MCF 10A (cell line): ENCODE measurements around the gene RAB3GAP2. TPM values are rescaled to one million over a fixed set of nuclear protein-coding genes. Genes with fewer than 3 reads are reported as not detected.

ENCODE experiments used
- BruUV-seq: library from RNA; stranded (reverse); fragments of 400-500 nt; replicated peaks from 2 replicates; lab custom pipeline; 2021; lab: Mats Ljungman, UMichigan
- CTCF ChIA-PET: fragments of 300-600 bp; sonication (Branson Sonifier 250); formaldehyde crosslinking; extraction: SDS; loops from one replicate; lab custom pipeline; 2021; ENCODE audit warnings: antibody characterized with exemption, inconsistent platforms; lab: Yijun Ruan, JAX
- POLR2A ChIA-PET: fragments of 300-600, 350-650 bp; sonication (Branson Sonifier 250); formaldehyde crosslinking; extraction: SDS; loops from one replicate; lab custom pipeline; 2020; ENCODE audit warnings: antibody characterized with exemption, inconsistent platforms; lab: Yijun Ruan, JAX
- DNase-seq: peaks from one replicate; pipeline ENCODE4 v3.0.0-alpha.2; 2018; ENCODE audit not compliant: unreplicated experiment
- H3K27ac Mint-ChIP-seq: one replicate; pipeline ENCODE4 v1.8.0; 2022; ENCODE audit warnings: mild to moderate bottlenecking, low read depth, mixed read lengths; ENCODE audit not compliant: unreplicated experiment
- H3K27me3 Mint-ChIP-seq: one replicate; pipeline ENCODE4 v1.8.0; 2022; ENCODE audit warnings: mixed read lengths; ENCODE audit not compliant: insufficient read depth, unreplicated experiment
- H3K36me3 Mint-ChIP-seq: one replicate; pipeline ENCODE4 v1.8.0; 2022; ENCODE audit warnings: mild to moderate bottlenecking, moderate library complexity, mixed read lengths; ENCODE audit not compliant: insufficient read depth, unreplicated experiment
- H3K4me1 Mint-ChIP-seq: one replicate; pipeline ENCODE4 v1.8.0; 2022; ENCODE audit warnings: mixed read lengths; ENCODE audit not compliant: insufficient read depth, unreplicated experiment
- H3K4me3 Mint-ChIP-seq: one replicate; pipeline ENCODE4 v1.8.0; 2022; ENCODE audit warnings: mild to moderate bottlenecking, moderate library complexity, mixed read lengths; ENCODE audit not compliant: unreplicated experiment
- H3K9me3 Mint-ChIP-seq: one replicate; pipeline ENCODE4 v1.8.0; 2022; ENCODE audit warnings: mixed read lengths; ENCODE audit not compliant: unreplicated experiment
- intact Hi-C: fragments of 100-400 bp; cut with micrococcal nuclease; formaldehyde crosslinking; loops from 2 replicates; pipeline ENCODE4 v1.14.1; 2022
- total RNA-seq: library from RNA; stranded (reverse); gene quantifications from 2 replicates; pipeline ENCODE4 v1.2.3, GENCODE V29; 2022
- TF ChIP-seq, protein P1 (sequence below): fragments of 200-600 bp; IDR thresholded peaks from one replicate; pipeline ENCODE4 v1.8.0; 2022; ENCODE audit warnings: antibody characterized with exemption, mild to moderate bottlenecking; ENCODE audit not compliant: unreplicated experiment

Gene RAB3GAP2
- total RNA-seq, 1 experiment from 2014 or later = 93.3 TPM

DNA sequence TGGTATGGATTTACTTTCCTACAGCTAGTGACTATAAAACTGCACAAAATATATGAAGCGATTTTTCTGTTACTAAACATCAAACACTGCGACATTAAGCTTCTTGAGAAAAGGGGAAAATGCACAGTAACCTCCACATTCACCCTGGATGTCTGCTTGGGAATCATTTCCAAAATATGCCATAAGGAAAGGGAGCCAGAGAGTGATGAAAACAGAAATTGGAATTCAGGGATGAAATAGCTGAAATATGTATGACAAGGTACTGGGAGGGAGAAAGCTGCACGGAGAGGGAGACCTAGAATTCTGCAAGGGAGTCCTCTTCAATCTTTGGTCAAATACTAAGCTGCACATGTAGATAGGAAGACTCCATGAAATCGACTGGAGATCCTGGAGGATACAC is 31.6 kb upstream of the RAB3GAP2 start:
- CTCF ChIA-PET = interaction anchor here (0.6 to 4.9 kb wide), 11 partner anchors 18 to 472 kb away, joined by 3 to 34 read pairs (median 3); no protein-coding TSS in a partner anchor
- peaks cover 13% of the 10 kb centered on the region for H3K4me1 Mint-ChIP-seq
- intact Hi-C loops = no loop called here

DNA sequence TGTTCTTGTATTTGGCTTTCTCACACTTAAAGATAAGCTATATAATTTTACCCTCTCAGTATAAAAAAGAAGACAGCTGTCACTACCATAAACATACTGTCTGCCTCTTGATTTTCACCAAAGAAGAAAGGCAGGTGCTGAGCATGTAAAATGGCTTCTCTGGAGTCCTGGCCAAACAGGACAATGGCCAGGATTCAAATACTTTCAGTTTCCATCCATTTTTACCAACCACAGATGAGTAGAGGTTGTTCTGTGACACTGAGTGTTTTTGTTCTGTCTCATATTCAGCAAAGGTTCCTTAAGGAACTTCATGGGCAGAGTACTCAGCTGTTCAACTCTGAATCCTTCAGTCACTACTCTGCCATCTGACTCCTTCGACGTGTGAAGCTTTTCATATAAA is 29.4 kb upstream of the RAB3GAP2 start:
- H3K4me3 Mint-ChIP-seq = no peak overlapping the region
- H3K27me3 Mint-ChIP-seq = no peaks in the 10 kb centered on the region
- no TSS peak for BruUV-seq
- DNase-seq = no peak
- peaks cover 7% of the 10 kb centered on the region for H3K9me3 Mint-ChIP-seq
- ChIA-PET POLR2A (interaction anchor here (0.6 to 7.8 kb wide), 9 partner anchors 9 to 442 kb away, joined by 3 to 71 read pairs (median 5); no protein-coding TSS in a partner anchor), CTCF (interaction anchor here (0.6 to 9.6 kb wide), 16 partner anchors 8 to 474 kb away, joined by 3 to 92 read pairs (median 4); no protein-coding TSS in a partner anchor)
- intact Hi-C loops = loop anchor here (2.0 kb wide), 1 partner anchor 35 kb away; no protein-coding TSS in a partner anchor
- peaks cover 13% of the 10 kb centered on the region for H3K4me1 Mint-ChIP-seq
- TF ChIP-seq, protein P1, sequence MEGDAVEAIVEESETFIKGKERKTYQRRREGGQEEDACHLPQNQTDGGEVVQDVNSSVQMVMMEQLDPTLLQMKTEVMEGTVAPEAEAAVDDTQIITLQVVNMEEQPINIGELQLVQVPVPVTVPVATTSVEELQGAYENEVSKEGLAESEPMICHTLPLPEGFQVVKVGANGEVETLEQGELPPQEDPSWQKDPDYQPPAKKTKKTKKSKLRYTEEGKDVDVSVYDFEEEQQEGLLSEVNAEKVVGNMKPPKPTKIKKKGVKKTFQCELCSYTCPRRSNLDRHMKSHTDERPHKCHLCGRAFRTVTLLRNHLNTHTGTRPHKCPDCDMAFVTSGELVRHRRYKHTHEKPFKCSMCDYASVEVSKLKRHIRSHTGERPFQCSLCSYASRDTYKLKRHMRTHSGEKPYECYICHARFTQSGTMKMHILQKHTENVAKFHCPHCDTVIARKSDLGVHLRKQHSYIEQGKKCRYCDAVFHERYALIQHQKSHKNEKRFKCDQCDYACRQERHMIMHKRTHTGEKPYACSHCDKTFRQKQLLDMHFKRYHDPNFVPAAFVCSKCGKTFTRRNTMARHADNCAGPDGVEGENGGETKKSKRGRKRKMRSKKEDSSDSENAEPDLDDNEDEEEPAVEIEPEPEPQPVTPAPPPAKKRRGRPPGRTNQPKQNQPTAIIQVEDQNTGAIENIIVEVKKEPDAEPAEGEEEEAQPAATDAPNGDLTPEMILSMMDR = no peak
- H3K36me3 Mint-ChIP-seq = no peaks in the 10 kb centered on the region
- no peak overlapping the region for H3K27ac Mint-ChIP-seq

More for the DNA sequence above, 31.6 kb upstream of the RAB3GAP2 start:
- H3K36me3 Mint-ChIP-seq = no peaks in the 10 kb centered on the region
- peaks cover 8% of the 10 kb centered on the region for H3K9me3 Mint-ChIP-seq
- POLR2A ChIA-PET = interaction anchor here (0.6 to 1.6 kb wide), 7 partner anchors 11 to 405 kb away, joined by 3 to 10 read pairs (median 3); partner anchors contain the start of genes BPNT1 and RAB3GAP2
- H3K4me3 Mint-ChIP-seq = no peak overlapping the region
- no peak for DNase-seq
- H3K27ac Mint-ChIP-seq = no peak overlapping the region
- BruUV-seq = no TSS peak
- no peaks in the 10 kb centered on the region for H3K27me3 Mint-ChIP-seq
- TF ChIP-seq, protein P1 = no peak

DNA sequence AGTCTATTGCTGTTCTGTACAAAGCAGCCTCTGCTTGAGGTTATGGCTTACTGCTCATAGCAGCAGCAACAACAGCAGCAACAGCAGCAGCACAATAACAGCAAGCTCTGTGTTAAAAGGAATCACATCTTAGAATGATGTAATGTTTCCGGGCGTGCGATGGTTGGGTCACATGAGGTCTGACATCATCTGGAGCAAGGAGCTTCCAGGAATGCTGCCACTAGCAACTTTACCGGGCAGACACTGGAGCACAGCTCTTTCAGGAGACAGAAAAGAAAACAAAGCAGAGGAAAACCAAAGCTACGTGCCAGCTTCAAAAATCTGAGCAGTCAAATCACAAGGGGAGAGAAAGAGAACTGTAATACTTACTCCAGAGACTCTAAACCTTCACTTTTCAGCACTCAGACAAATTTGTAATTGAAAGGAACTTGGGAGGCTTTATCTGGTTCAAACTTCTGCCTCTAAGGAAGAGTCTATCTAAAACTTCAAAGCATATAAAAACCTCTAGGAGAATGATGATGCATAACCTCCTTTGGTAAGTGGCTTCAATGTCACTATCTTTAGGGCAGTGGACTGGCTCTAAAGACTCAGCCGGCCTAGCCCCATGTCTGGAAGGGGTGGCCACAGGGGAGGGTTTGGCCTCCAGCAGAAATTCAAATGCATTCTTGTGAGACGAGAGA is 28.3 kb upstream of the RAB3GAP2 start:
- DNase-seq = peak; percentile 91
- Mint-ChIP-seq H3K4me1 (peaks cover 13% of the 10 kb centered on the region), H3K4me3 (peak overlapping the region; percentile 25), H3K36me3 (no peaks in the 10 kb centered on the region), H3K9me3 (no peaks in the 10 kb centered on the region), H3K27me3 (no peaks in the 10 kb centered on the region), H3K27ac (peak overlapping the region; percentile 85)
- ChIA-PET CTCF (interaction anchor here (0.6 to 9.6 kb wide), 16 partner anchors 14 to 650 kb away, joined by 3 to 92 read pairs (median 5); partner anchors contain the start of gene MARK1), POLR2A (interaction anchor here (0.6 to 7.8 kb wide), 26 partner anchors 10 to 449 kb away, joined by 3 to 71 read pairs (median 4); no protein-coding TSS in a partner anchor)
- TF ChIP-seq, protein P1 = no peak
- BruUV-seq = TSS peak; percentile 97
- intact Hi-C loops = loop anchor here (1.0 to 2.0 kb wide), 4 partner anchors 36 to 433 kb away; partner anchors contain the start of gene MARK1

DNA sequence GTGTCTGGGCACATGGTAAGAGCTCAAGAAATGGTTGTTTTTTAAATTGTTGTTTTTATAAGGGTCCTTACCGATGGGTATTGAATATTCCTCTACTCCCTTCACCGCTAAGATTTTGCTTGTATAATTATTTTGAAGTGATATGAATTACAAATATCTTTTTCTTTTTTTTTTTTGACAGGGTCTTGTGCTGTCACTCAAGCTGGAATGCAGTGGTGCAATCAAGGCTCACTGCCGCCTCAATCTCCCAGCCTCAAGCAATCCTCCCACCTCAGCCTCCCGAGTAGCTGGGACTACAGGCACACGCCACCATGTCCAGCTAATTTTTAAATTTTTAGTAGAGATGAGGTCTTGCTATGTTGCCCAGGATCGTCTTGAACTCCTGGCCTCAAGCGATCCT is 27.1 kb upstream of the RAB3GAP2 start:
- Mint-ChIP-seq H3K4me1 (peaks cover 13% of the 10 kb centered on the region), H3K4me3 (no peak overlapping the region), H3K27ac (no peak overlapping the region), H3K27me3 (no peaks in the 10 kb centered on the region), H3K36me3 (no peaks in the 10 kb centered on the region), H3K9me3 (no peaks in the 10 kb centered on the region)
- no peak for DNase-seq
- BruUV-seq = no TSS peak
- ChIA-PET POLR2A (interaction anchor here (0.9 to 7.8 kb wide), 3 partner anchors 37 to 85 kb away, joined by 3 to 71 read pairs (median 4); no protein-coding TSS in a partner anchor), CTCF (interaction anchor here (0.6 to 9.6 kb wide), 21 partner anchors 9 to 1150 kb away, joined by 3 to 158 read pairs (median 6); no protein-coding TSS in a partner anchor)
- TF ChIP-seq, protein P1 = no peak
- intact Hi-C loops = no loop called here
